ENCODE measurements around the gene OSGEP.

- no peak for TF ChIP-seq POLR2A (IDR thresholded peaks at IDR 0.05; ENCODE audit: borderline replicate concordance, extremely low read depth, insufficient read depth, insufficient read length)
- TF ChIP-seq SIN3A (IDR thresholded peaks at IDR 0.05; ENCODE audit: low read depth), result no peak
- no peak for TF ChIP-seq EZH2 (IDR thresholded peaks at IDR 0.05)
- TF ChIP-seq CTCF (IDR thresholded peaks at IDR 0.05 in 2 of 3, conservative IDR thresholded peaks at IDR 0.05 in 1 of 3; ENCODE audit: borderline replicate concordance in 1 of 3, insufficient read depth in 1 of 3, low read depth in 2 of 3, low read length in 2 of 3), result no peak
- no peak for TF ChIP-seq REST (IDR thresholded peaks at IDR 0.05; ENCODE audit: low read depth)
- TF ChIP-seq POLR2AphosphoS5 (IDR thresholded peaks at IDR 0.05; ENCODE audit: low read depth, low read length), result no peak
- no peak for TF ChIP-seq MAX (IDR thresholded peaks at IDR 0.05)
- TF ChIP-seq YY1 (IDR thresholded peaks at IDR 0.05; ENCODE audit: extremely low read depth, insufficient replicate concordance, low read depth, low read length), result no peak
- TF ChIP-seq, protein P1, sequence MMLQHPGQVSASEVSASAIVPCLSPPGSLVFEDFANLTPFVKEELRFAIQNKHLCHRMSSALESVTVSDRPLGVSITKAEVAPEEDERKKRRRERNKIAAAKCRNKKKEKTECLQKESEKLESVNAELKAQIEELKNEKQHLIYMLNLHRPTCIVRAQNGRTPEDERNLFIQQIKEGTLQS (IDR thresholded peaks at IDR 0.05), result no peak
- TF ChIP-seq FOSL1 (IDR thresholded peaks at IDR 0.05; ENCODE audit: low read depth), result no peak
Observed at GRCh38 chr14:20470603-20470901, 15.9 kb upstream of the OSGEP start.

All from HCT116 (cell line).